WTC11 (cell line): ENCODE data around the gene TM9SF3. TPM values are rescaled to one million over a fixed set of nuclear protein-coding genes. Genes with fewer than 3 reads are reported as not detected.

Experiments used
- ATAC-seq: fragments of 200-7000 bp; cut with Tn5 transposase; 2 replicates; pipeline ENCODE4 v1.10.0; 2021; ENCODE audit warnings: mild to moderate bottlenecking, moderate library complexity
- CTCF ChIA-PET: fragments of 300-600 bp; sonication (Branson Sonifier 250); formaldehyde crosslinking; loops from one replicate; lab custom pipeline; 2021; ENCODE audit warnings: antibody characterized with exemption; lab: Charles Lee
- POLR2A ChIA-PET: fragments of 350-600 bp; sonication (Branson Sonifier 250); formaldehyde crosslinking; loops from one replicate; lab custom pipeline; 2021; ENCODE audit warnings: antibody characterized with exemption; lab: Charles Lee
- DNase-seq: peaks from one replicate; pipeline ENCODE4 v3.0.0; 2021; ENCODE audit warnings: low spot score
- H3K27ac Mint-ChIP-seq: 2 replicates; pipeline ENCODE4 v1.8.0; 2021; ENCODE audit warnings: mixed read lengths
- H3K27me3 Mint-ChIP-seq: 2 replicates; pipeline ENCODE4 v1.8.0; 2021; ENCODE audit warnings: low read depth, mild to moderate bottlenecking, moderate library complexity, mixed read lengths
- H3K36me3 Mint-ChIP-seq: 2 replicates; pipeline ENCODE4 v1.8.0; 2021; ENCODE audit warnings: mixed read lengths
- H3K4me1 Mint-ChIP-seq: 2 replicates; pipeline ENCODE4 v1.8.0; 2022; ENCODE audit warnings: mixed read lengths
- H3K4me3 Mint-ChIP-seq: 2 replicates; pipeline ENCODE4 v1.8.0; 2021; ENCODE audit warnings: mild to moderate bottlenecking, moderate library complexity, mixed read lengths
- H3K9me3 Mint-ChIP-seq: 2 replicates; pipeline ENCODE4 v1.8.0; 2021; ENCODE audit warnings: mixed read lengths
- AFF4 ChIP-seq: sonication (generic); formaldehyde crosslinking; IDR thresholded peaks from 2 replicates; pipeline ENCODE4 v1.8.1; 2023; ENCODE audit warnings: mild to moderate bottlenecking, missing genetic modification reagents, borderline replicate concordance
- ARID4B ChIP-seq: sonication (generic); formaldehyde crosslinking; IDR thresholded peaks from 2 replicates; pipeline ENCODE4 v1.8.0; 2023; ENCODE audit warnings: missing genetic modification reagents, mild to moderate bottlenecking, borderline replicate concordance
- CBFB ChIP-seq: sonication (generic); formaldehyde crosslinking; IDR thresholded peaks from 2 replicates; pipeline ENCODE4 v1.8.1; 2022; ENCODE audit warnings: mild to moderate bottlenecking, low read depth, missing genetic modification reagents
- CREB1 ChIP-seq: sonication (generic); formaldehyde crosslinking; IDR thresholded peaks from 2 replicates; pipeline ENCODE4 v1.8.0; 2023; ENCODE audit warnings: mild to moderate bottlenecking, missing genetic modification reagents
- EMX1 ChIP-seq: fragments of 250-450 bp; sonication (Bioruptor Pico); IDR thresholded peaks from 2 replicates; pipeline ENCODE4 v1.8.0; 2021; ENCODE audit warnings: mild to moderate bottlenecking
- GABPB1 ChIP-seq: sonication (generic); formaldehyde crosslinking; IDR thresholded peaks from 2 replicates; pipeline ENCODE4 v1.8.1; 2023; ENCODE audit warnings: mild to moderate bottlenecking, missing genetic modification reagents
- GRHL2 ChIP-seq: fragments of 250-450 bp; sonication (Bioruptor Pico); IDR thresholded peaks from 2 replicates; pipeline ENCODE4 v1.8.0; 2022; ENCODE audit warnings: mild to moderate bottlenecking, moderate library complexity; ENCODE audit not compliant: insufficient replicate concordance, severe bottlenecking
- JUN ChIP-seq: sonication (generic); formaldehyde crosslinking; IDR thresholded peaks from 2 replicates; pipeline ENCODE4 v1.8.0; 2023; ENCODE audit warnings: mild to moderate bottlenecking, missing genetic modification reagents
- NFE2L1 ChIP-seq: sonication (generic); formaldehyde crosslinking; IDR thresholded peaks from 2 replicates; pipeline ENCODE4 v1.8.1; 2023; ENCODE audit warnings: missing genetic modification reagents
- RORB ChIP-seq: fragments of 250-450 bp; sonication (Bioruptor Pico); IDR thresholded peaks from 2 replicates; pipeline ENCODE4 v1.9.0; 2021; ENCODE audit warnings: mild to moderate bottlenecking
- SOX15 ChIP-seq: fragments of 250-450 bp; sonication (Bioruptor Pico); IDR thresholded peaks from 2 replicates; pipeline ENCODE4 v1.9.0; 2021; ENCODE audit warnings: mild to moderate bottlenecking
- ZNF121 ChIP-seq: sonication (generic); formaldehyde crosslinking; IDR thresholded peaks from 2 replicates; pipeline ENCODE4 v1.8.0; 2023; ENCODE audit warnings: missing genetic modification reagents
- ZNF396 ChIP-seq: fragments of 250-450 bp; sonication (Bioruptor Pico); IDR thresholded peaks from 2 replicates; pipeline ENCODE4 v1.8.0; 2021; ENCODE audit warnings: mild to moderate bottlenecking, moderate library complexity, borderline replicate concordance
- total RNA-seq: library from RNA; stranded (reverse); gene quantifications from 3 replicates; pipeline ENCODE4 v1.2.3, GENCODE V29; 2021
- TF ChIP-seq, protein P1 (sequence below): sonication (generic); formaldehyde crosslinking; IDR thresholded peaks from 2 replicates; pipeline ENCODE4 v1.8.1; 2023; ENCODE audit warnings: mild to moderate bottlenecking, missing genetic modification reagents
- TF ChIP-seq, protein P2 (sequence below): sonication (generic); formaldehyde crosslinking; IDR thresholded peaks from 2 replicates; pipeline ENCODE4 v1.8.1; 2022; ENCODE audit warnings: mild to moderate bottlenecking, missing genetic modification reagents, moderate library complexity, borderline replicate concordance
- TF ChIP-seq, protein P3 (sequence below): sonication (generic); formaldehyde crosslinking; IDR thresholded peaks from 2 replicates; pipeline ENCODE4 v1.8.1; 2022; ENCODE audit warnings: mild to moderate bottlenecking, moderate library complexity, missing genetic modification reagents
- TF ChIP-seq, protein P4 (sequence below): fragments of 250-450 bp; sonication (Bioruptor Pico); IDR thresholded peaks from 2 replicates; pipeline ENCODE4 v1.9.0; 2021; ENCODE audit warnings: mild to moderate bottlenecking

The TM9SF3 gene
- total RNA-seq, 1 experiment from 2014 or later, result 116 TPM

DNA sequence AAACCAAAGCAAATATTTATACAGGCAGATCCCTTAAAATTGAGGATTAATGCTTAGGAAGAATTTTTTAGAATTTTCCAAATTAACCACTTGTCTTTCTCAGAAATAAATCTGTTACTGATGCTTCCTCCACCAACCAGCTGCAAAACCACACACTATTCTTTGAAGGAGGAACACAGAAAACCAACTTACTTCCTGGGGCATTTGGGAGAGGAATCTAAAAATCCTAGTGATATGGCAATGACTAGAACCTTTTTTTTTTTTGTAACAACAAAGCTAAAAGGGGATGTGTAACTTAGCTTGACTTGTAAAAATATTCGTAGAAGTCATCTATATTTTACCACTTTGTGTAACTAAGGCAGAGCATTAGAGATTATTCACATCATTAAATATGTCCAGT lies 5.1 kb upstream of the TM9SF3 start (continued):
- TF ChIP-seq, protein P1, sequence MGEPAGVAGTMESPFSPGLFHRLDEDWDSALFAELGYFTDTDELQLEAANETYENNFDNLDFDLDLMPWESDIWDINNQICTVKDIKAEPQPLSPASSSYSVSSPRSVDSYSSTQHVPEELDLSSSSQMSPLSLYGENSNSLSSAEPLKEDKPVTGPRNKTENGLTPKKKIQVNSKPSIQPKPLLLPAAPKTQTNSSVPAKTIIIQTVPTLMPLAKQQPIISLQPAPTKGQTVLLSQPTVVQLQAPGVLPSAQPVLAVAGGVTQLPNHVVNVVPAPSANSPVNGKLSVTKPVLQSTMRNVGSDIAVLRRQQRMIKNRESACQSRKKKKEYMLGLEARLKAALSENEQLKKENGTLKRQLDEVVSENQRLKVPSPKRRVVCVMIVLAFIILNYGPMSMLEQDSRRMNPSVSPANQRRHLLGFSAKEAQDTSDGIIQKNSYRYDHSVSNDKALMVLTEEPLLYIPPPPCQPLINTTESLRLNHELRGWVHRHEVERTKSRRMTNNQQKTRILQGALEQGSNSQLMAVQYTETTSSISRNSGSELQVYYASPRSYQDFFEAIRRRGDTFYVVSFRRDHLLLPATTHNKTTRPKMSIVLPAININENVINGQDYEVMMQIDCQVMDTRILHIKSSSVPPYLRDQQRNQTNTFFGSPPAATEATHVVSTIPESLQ (CRISPR knock-in tag), result no peak
- TF ChIP-seq JUN (CRISPR knock-in tag), result no peak
- no peak for TF ChIP-seq ZNF121 (CRISPR knock-in tag)
- TF ChIP-seq ZNF396 (CRISPR knock-in tag), result no peak
- no peak for TF ChIP-seq GRHL2 (CRISPR knock-in tag)

DNA sequence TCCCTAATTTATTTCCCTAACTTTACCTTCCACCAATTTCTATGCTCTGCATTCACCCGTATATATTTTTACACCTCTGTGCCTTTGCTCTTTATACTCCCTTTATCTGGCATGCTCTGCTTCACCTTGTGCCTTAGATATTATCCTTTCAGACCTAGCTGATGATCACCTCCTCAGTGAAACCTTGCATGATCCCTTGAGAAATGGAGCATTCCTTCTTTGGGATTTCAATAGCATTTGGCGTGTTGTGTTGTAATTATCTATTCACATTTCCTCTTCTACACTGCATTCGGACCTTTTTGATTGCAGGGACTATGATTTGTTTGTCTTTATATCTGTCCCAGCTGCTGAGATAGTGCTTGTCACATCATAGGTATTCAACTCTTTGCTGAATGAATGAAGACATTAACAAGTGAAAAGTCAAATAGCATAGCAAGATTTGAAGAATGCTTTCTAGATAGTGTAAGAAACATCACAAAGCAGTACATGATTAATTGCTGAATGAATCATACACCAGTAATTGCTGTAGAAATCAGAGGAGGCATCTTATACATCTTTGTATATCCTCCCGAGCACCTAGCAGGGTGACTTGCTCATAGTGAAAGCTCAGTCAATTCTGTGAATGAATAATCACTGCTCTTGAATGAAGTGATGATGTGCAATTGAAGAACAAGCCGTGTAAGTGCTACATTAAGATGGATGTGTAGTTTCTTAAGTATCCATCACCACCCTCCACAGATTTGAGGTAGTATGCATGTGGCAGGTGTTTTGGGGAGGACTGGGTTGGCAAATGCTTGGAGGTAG lies 2.0 kb upstream of the TM9SF3 start:
- POLR2A ChIA-PET, result interaction anchor here (0.6 kb wide), 1 partner anchor 12 kb away, joined by 5 read pairs; no protein-coding TSS in a partner anchor
- DNase-seq, result no peak
- no peaks in the 10 kb centered on the region for H3K36me3 Mint-ChIP-seq
- TF ChIP-seq ARID4B (CRISPR knock-in tag) (no peak), AFF4 (CRISPR knock-in tag) (no peak), GABPB1 (CRISPR knock-in tag) (no peak), CBFB (CRISPR knock-in tag) (no peak), NFE2L1 (CRISPR knock-in tag) (no peak), CREB1 (CRISPR knock-in tag) (no peak), GRHL2 (CRISPR knock-in tag) (no peak), SOX15 (no peak), RORB (CRISPR knock-in tag) (no peak), EMX1 (no peak)
- TF ChIP-seq, protein P1 (CRISPR knock-in tag), result no peak
- TF ChIP-seq, protein P2, sequence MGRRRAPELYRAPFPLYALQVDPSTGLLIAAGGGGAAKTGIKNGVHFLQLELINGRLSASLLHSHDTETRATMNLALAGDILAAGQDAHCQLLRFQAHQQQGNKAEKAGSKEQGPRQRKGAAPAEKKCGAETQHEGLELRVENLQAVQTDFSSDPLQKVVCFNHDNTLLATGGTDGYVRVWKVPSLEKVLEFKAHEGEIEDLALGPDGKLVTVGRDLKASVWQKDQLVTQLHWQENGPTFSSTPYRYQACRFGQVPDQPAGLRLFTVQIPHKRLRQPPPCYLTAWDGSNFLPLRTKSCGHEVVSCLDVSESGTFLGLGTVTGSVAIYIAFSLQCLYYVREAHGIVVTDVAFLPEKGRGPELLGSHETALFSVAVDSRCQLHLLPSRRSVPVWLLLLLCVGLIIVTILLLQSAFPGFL (CRISPR knock-in tag), result no peak
- TF ChIP-seq, protein P3, sequence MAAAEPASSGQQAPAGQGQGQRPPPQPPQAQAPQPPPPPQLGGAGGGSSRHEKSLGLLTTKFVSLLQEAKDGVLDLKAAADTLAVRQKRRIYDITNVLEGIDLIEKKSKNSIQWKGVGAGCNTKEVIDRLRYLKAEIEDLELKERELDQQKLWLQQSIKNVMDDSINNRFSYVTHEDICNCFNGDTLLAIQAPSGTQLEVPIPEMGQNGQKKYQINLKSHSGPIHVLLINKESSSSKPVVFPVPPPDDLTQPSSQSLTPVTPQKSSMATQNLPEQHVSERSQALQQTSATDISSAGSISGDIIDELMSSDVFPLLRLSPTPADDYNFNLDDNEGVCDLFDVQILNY, result no peak
- TF ChIP-seq, protein P4, sequence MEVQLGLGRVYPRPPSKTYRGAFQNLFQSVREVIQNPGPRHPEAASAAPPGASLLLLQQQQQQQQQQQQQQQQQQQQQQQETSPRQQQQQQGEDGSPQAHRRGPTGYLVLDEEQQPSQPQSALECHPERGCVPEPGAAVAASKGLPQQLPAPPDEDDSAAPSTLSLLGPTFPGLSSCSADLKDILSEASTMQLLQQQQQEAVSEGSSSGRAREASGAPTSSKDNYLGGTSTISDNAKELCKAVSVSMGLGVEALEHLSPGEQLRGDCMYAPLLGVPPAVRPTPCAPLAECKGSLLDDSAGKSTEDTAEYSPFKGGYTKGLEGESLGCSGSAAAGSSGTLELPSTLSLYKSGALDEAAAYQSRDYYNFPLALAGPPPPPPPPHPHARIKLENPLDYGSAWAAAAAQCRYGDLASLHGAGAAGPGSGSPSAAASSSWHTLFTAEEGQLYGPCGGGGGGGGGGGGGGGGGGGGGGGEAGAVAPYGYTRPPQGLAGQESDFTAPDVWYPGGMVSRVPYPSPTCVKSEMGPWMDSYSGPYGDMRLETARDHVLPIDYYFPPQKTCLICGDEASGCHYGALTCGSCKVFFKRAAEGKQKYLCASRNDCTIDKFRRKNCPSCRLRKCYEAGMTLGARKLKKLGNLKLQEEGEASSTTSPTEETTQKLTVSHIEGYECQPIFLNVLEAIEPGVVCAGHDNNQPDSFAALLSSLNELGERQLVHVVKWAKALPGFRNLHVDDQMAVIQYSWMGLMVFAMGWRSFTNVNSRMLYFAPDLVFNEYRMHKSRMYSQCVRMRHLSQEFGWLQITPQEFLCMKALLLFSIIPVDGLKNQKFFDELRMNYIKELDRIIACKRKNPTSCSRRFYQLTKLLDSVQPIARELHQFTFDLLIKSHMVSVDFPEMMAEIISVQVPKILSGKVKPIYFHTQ (CRISPR knock-in tag), result no peak

More for the DNA sequence above, 2.0 kb upstream of the TM9SF3 start:
- ATAC-seq, result no peak
- Mint-ChIP-seq H3K27ac (no peak overlapping the region), H3K4me3 (no peak overlapping the region), H3K27me3 (no peaks in the 10 kb centered on the region), H3K9me3 (no peaks in the 10 kb centered on the region), H3K4me1 (peaks cover 10% of the 10 kb centered on the region)
- CTCF ChIA-PET, result no interaction called here
